ENCODE results near the gene COX7A2.

The COX7A2 gene

DNA sequence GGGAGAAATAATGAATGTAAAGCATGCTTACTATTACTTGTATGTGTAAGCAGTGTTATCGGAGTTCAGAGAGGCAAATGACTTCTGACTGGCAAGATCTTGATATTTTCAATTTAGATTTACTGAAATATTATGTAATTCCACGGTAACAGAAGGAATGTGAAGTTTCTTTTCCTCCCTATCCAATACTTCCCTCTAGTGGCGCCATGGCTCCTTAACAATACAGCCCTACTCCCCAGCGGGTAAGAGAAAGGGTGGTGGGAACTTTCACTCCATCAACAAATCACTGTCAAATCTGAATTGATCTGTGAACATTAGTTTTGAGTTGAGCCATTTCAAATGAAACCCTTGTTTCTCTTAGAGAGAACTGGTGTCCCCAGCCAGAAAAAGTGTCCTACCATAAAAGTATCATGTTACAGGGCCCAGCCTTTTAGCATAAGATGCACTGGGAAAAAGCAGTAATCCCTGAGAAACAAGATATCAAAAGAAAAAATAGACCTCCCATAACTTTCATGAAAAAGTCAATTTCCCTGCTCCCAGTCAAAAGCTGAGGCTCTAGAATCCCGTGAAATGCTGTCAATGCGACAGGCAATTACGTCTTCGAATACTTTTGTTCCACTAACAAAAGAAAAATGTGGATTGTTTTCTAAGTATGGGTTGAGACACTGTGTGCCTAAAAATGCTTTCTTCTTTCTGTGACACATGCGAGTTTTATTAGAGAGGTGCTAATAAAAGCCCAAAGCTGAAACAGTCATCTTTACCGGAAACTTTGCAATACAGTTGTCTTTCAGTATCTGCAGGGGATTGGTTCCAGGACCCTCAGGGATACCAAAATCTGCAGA lies 12.9 kb downstream of the COX7A2 start:
- TF ChIP-seq, protein P1, sequence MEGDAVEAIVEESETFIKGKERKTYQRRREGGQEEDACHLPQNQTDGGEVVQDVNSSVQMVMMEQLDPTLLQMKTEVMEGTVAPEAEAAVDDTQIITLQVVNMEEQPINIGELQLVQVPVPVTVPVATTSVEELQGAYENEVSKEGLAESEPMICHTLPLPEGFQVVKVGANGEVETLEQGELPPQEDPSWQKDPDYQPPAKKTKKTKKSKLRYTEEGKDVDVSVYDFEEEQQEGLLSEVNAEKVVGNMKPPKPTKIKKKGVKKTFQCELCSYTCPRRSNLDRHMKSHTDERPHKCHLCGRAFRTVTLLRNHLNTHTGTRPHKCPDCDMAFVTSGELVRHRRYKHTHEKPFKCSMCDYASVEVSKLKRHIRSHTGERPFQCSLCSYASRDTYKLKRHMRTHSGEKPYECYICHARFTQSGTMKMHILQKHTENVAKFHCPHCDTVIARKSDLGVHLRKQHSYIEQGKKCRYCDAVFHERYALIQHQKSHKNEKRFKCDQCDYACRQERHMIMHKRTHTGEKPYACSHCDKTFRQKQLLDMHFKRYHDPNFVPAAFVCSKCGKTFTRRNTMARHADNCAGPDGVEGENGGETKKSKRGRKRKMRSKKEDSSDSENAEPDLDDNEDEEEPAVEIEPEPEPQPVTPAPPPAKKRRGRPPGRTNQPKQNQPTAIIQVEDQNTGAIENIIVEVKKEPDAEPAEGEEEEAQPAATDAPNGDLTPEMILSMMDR (IDR thresholded peaks at IDR 0.05): peak; percentile 72

- TF ChIP-seq, protein P1 (IDR thresholded peaks at IDR 0.05): no peak
These were observed 19.2 kb downstream of the COX7A2 start for GRCh38 chr6:75224303-75224926.

DNA sequence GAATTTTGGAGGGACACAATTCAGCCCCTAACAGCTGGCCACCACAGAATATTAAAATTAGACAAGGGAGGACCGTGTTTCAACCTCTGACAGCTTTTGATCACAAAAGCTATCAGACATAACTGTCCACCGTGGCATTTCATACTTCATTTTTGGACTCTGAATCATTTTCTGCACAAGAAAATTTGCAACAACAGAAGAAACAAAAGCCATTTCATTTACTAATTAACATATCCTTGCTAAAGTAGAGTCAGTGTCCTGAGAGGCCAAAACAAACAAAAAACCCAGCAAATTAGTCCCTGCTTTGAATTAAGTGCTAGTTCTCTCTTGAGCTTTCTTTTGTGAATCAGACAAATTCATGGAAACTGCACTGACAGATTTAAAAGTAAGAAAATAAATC lies 20.2 kb downstream of the COX7A2 start:
- TF ChIP-seq, protein P1 (IDR thresholded peaks at IDR 0.05): no peak

DNA sequence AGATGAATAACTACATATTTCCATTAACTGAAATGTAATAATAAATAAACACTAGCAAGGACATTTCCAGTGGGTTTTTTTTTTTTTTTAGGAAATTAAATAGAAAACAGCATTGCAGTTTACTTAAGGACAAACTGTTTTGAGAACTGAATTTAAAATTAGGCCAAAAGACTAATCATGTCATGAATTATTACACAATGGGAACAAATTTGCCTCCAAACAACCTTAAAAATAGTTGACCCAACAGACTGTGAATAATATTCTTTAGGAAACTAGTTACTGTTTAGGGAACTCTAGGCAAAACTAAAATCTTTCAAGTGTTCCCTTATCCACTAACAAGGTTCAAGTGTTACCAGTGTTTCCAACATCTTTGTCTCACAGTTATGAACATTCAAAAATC lies 21.3 kb downstream of the COX7A2 start:
- TF ChIP-seq, protein P1 (IDR thresholded peaks at IDR 0.05): no peak

- TF ChIP-seq, protein P1 (IDR thresholded peaks at IDR 0.05): no peak
These were observed 22.5 kb downstream of the COX7A2 start for GRCh38 chr6:75221116-75221515.

DNA sequence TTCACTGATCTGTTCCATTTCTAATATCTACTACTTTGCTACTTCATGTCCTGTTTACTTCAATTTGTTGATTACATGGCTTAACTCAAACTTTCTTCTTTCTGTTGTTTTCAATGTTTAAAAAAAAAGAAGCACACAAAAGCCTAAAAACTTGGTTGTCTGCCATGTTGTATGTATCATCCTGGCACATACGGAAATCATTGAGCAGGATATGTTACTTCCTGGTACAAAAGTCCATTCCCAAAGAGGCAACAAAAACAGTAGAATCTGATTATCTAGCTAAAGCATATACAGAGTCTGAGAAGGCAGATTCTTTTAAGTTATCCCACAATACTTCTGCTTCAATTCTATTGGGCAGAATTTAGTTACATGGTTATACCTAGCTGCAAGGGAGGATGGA lies 23.2 kb downstream of the COX7A2 start:
- TF ChIP-seq, protein P1 (IDR thresholded peaks at IDR 0.05): no peak

- TF ChIP-seq, protein P1 (IDR thresholded peaks at IDR 0.05): no peak
These were observed 24.3 kb downstream of the COX7A2 start for GRCh38 chr6:75219263-75219662.

Data from LNCAP (cell line).